Measurements from ENCODE around the gene GGACT.
"Not testable (repeated sequence)": the region's sequence is repeated elsewhere in the genome, so short reads cannot be mapped to it uniquely, and the experiment has no call there.

Gene GGACT

DNA sequence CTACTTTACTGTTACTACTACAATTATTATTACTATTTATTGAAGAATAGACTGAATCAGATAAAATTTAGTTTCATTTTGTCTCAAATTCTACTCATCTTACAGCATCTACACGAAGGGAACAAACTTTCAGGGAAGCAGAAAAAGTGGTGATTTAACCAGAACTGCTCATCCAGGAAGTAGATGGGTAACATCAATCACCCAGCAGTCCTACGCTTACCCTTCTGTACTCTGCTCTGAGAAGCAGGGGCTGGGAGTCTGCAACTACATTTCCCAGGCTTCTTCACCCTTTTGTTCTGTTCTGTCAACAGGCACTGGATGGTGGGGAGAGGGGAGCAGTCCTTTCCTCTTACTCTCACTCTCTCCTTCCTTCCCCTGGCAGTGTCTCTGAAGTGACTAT lies 31.4 kb upstream of the GGACT start:
- POLR2A ChIA-PET, result no interaction called here
- CTCF ChIA-PET, result no interaction called here
- no peak for DNase-seq (ENCODE audit: extremely low spot score)
- TF ChIP-seq CTBP1 (IDR thresholded peaks at IDR 0.05; ENCODE audit: borderline replicate concordance) (no peak), ARNT (IDR thresholded peaks at IDR 0.05) (no peak), NFRKB (IDR thresholded peaks at IDR 0.05) (no peak), FOXA1 (IDR thresholded peaks at IDR 0.05) (no peak), ELF4 (IDR thresholded peaks at IDR 0.05) (no peak), LEF1 (IDR thresholded peaks at IDR 0.05; ENCODE audit: borderline replicate concordance) (no peak), L3MBTL2 (conservative IDR thresholded peaks at IDR 0.05) (no peak), TARDBP (IDR thresholded peaks at IDR 0.05) (no peak), HDGF (IDR thresholded peaks at IDR 0.05; ENCODE audit: borderline replicate concordance) (no peak), SUZ12 (IDR thresholded peaks at IDR 0.05) (no peak), FOXM1 (IDR thresholded peaks at IDR 0.05; ENCODE audit: borderline replicate concordance) (no peak), BHLHE40 (IDR thresholded peaks at IDR 0.05; ENCODE audit: borderline replicate concordance) (no peak), SP1 (IDR thresholded peaks at IDR 0.05) (no peak), FOXK2 (IDR thresholded peaks at IDR 0.05) (no peak), ZNF384 (IDR thresholded peaks at IDR 0.05) (no peak)
- TF ChIP-seq, protein P1, sequence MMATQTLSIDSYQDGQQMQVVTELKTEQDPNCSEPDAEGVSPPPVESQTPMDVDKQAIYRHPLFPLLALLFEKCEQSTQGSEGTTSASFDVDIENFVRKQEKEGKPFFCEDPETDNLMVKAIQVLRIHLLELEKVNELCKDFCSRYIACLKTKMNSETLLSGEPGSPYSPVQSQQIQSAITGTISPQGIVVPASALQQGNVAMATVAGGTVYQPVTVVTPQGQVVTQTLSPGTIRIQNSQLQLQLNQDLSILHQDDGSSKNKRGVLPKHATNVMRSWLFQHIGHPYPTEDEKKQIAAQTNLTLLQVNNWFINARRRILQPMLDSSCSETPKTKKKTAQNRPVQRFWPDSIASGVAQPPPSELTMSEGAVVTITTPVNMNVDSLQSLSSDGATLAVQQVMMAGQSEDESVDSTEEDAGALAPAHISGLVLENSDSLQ (IDR thresholded peaks at IDR 0.05), result no peak

DNA sequence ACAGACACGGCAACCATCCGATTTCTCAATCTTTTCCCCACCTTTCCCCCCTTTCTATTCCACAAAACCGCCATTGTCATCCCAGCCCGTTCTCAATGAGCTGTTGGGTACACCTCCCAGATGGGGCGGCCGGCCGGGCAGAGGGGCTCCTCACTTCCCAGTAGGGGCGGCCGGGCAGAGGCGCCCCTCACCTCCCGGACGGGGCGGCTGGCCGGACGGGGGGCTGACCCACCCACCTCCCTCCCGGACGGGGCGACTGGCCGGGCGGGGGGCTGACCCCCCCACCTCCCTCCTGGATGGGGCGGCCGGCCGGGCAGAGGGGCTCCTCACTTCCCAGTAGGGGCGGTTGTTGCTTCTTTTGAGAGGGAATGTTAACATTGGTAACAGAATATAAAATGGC lies 30.3 kb upstream of the GGACT start:
- CTCF ChIA-PET, result interaction anchor here (0.6 kb wide), 1 partner anchor 46 kb away, joined by 3 read pairs; no protein-coding TSS in a partner anchor

DNA sequence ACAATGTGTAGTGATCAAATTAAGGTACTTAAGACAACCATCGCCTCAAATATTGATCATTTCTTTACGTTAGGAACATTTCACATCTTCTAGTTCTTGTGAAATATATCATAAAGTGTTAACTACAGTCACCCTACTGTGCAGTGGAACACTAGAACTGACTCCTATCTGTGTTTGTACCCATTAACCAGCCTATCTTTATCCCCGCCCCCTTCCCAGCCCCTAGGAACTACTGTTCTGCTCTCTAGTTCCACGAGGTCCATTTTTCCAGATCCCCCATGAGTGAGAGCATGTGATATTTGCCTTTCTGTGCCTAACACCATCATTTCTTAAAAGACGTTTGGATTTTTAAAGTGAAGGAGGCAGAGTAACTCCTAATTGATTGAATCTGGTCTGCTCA lies 24.4 kb upstream of the GGACT start:
- no peak for DNase-seq (ENCODE audit: extremely low spot score)
- TF ChIP-seq LEF1 (IDR thresholded peaks at IDR 0.05; ENCODE audit: borderline replicate concordance) (no peak), FOXM1 (IDR thresholded peaks at IDR 0.05; ENCODE audit: borderline replicate concordance) (no peak), CTBP1 (IDR thresholded peaks at IDR 0.05; ENCODE audit: borderline replicate concordance) (no peak), FOXK2 (IDR thresholded peaks at IDR 0.05) (no peak), ZNF384 (IDR thresholded peaks at IDR 0.05) (no peak), L3MBTL2 (conservative IDR thresholded peaks at IDR 0.05) (no peak), SUZ12 (IDR thresholded peaks at IDR 0.05) (no peak), ARNT (IDR thresholded peaks at IDR 0.05) (no peak), TARDBP (IDR thresholded peaks at IDR 0.05) (no peak), NFRKB (IDR thresholded peaks at IDR 0.05) (no peak), FOXA1 (IDR thresholded peaks at IDR 0.05) (no peak), SP1 (IDR thresholded peaks at IDR 0.05) (no peak), BHLHE40 (IDR thresholded peaks at IDR 0.05; ENCODE audit: borderline replicate concordance) (no peak), ELF4 (IDR thresholded peaks at IDR 0.05) (no peak), HDGF (IDR thresholded peaks at IDR 0.05; ENCODE audit: borderline replicate concordance) (no peak)
- TF ChIP-seq, protein P1 (IDR thresholded peaks at IDR 0.05), result no peak
- ChIA-PET CTCF (no interaction called here), POLR2A (no interaction called here)

More for the DNA sequence above, 30.3 kb upstream of the GGACT start:
- POLR2A ChIA-PET; DNase-seq (ENCODE audit: extremely low spot score): not testable (repeated sequence)

DNA sequence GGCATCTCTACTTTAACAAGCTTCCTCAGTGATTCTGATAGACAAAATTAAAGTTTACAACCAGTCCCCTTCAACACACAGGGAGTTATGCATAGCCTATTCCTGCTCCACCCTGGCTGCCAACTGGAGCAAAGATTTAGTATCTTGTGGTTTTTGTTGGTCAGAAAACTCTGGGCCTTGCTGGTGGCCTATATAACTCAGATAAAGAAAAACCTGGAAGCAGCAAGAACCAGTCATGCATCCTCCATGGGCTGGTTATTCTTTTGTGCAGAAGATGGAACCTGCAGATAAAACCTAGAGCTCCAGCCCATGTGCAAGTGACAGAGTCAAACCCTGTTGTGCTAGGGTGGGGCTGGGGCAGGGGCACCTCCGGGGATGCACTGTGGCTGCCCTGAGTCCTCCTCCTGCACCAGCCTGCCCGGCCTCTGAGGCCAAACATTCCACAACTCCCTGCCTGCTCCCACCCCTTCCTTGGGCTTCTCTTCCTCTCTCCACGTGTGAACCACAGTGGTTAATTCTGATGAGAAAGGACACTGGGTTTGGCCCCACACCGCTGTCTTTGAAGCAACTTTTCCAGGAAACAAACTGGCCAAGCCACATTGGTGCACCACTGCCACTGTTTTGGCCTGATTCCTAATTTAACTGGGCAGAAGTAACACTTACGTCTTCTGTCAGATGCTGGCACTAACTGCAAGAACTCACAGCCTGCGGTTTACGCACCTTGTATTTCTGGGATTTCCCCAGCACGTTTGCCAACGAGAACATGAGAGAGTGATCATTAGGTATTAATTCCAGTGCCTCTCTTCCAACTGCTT lies 23.3 kb upstream of the GGACT start:
- no peak for DNase-seq (ENCODE audit: extremely low spot score)
- ChIA-PET POLR2A (no interaction called here), CTCF (no interaction called here)
- TF ChIP-seq ZNF384 (IDR thresholded peaks at IDR 0.05), result no peak
- no peak for TF ChIP-seq L3MBTL2 (conservative IDR thresholded peaks at IDR 0.05)
- no peak for TF ChIP-seq NFRKB (IDR thresholded peaks at IDR 0.05)
- TF ChIP-seq FOXM1 (IDR thresholded peaks at IDR 0.05; ENCODE audit: borderline replicate concordance), result no peak
- TF ChIP-seq FOXA1 (IDR thresholded peaks at IDR 0.05), result no peak
- no peak for TF ChIP-seq FOXK2 (IDR thresholded peaks at IDR 0.05)

DNA sequence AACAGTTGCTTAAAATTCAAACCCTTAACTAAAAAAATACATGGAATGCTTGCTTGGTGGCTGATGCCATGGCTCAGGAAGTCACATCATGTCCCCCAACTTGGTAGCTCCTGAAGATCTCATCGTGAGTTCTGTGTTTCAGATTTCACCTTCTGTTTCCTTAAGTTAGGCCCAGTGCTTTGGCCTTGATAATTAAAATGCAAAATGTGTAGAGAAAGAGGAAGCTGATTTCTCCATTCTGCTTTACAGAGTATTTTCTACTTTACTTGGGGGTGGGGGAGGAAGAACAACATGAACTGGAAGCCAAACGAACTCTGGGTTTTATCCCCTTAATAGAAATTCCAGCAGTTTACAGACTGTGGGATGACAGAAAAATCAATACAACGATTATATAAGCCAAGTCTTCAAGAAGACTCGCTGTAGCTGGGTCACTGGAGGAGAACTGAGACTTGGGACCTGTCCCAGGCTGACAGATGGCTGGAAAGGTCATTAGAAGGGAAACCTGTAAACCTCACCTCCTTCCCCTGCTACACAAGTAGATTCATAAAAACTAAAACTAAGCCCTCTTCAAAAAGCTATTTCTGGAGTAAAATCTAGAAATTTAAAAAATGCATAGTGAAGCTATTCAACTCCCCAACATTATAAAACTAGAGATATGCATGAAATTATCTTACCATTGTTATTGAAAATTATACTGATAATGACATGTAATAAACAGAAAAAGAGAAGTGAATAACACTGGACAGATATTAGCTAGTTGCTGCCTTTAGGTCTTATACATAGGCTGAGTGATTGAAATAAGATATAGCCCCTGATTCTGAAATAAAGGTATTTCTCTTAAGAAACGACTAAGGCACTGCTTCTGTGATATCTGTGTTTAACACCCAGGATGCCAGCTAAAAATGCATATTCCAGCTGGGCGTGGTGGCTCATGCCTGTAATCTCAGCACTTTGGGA lies 22.1 kb upstream of the GGACT start:
- CTCF ChIA-PET, result no interaction called here
- POLR2A ChIA-PET, result no interaction called here
- no peak for DNase-seq (ENCODE audit: extremely low spot score)
- TF ChIP-seq FOXK2 (IDR thresholded peaks at IDR 0.05), result no peak
- TF ChIP-seq CTBP1 (IDR thresholded peaks at IDR 0.05; ENCODE audit: borderline replicate concordance), result no peak
- TF ChIP-seq ELF4 (IDR thresholded peaks at IDR 0.05), result no peak
- TF ChIP-seq ZNF384 (IDR thresholded peaks at IDR 0.05), result no peak
- TF ChIP-seq BHLHE40 (IDR thresholded peaks at IDR 0.05; ENCODE audit: borderline replicate concordance), result no peak
- TF ChIP-seq NFRKB (IDR thresholded peaks at IDR 0.05), result no peak
- no peak for TF ChIP-seq FOXA1 (IDR thresholded peaks at IDR 0.05)
- TF ChIP-seq L3MBTL2 (conservative IDR thresholded peaks at IDR 0.05), result no peak
- no peak for TF ChIP-seq ARNT (IDR thresholded peaks at IDR 0.05)

DNA sequence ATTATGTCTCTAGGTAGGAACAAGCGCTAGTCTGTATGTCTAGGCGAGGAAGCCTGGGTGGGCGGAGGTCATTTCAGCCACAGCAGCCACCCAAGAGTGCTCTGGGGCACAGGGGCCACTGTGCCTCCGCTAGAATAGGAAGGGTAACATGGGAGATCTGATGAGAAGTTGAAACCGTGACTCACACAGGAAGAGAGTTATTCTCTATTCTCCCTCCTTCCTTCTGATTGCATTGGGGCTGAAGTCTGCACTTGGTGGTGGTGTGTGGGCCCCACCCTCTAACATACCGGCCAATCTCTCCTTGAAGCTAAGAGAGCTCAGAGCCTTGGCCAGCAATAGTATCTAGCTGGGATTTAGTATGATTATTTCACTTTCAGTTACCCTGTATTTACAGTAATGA lies 20.3 kb upstream of the GGACT start:
- DNase-seq (ENCODE audit: extremely low spot score), result no peak
- TF ChIP-seq FOXM1 (IDR thresholded peaks at IDR 0.05; ENCODE audit: borderline replicate concordance), result no peak
- TF ChIP-seq FOXK2 (IDR thresholded peaks at IDR 0.05), result no peak
- TF ChIP-seq HDGF (IDR thresholded peaks at IDR 0.05; ENCODE audit: borderline replicate concordance), result no peak
- no peak for TF ChIP-seq BHLHE40 (IDR thresholded peaks at IDR 0.05; ENCODE audit: borderline replicate concordance)
- TF ChIP-seq LEF1 (IDR thresholded peaks at IDR 0.05; ENCODE audit: borderline replicate concordance), result no peak
- TF ChIP-seq NFRKB (IDR thresholded peaks at IDR 0.05), result no peak
- no peak for TF ChIP-seq ZNF384 (IDR thresholded peaks at IDR 0.05)
- TF ChIP-seq SUZ12 (IDR thresholded peaks at IDR 0.05), result no peak
- TF ChIP-seq ELF4 (IDR thresholded peaks at IDR 0.05), result no peak
- no peak for TF ChIP-seq TARDBP (IDR thresholded peaks at IDR 0.05)
- TF ChIP-seq FOXA1 (IDR thresholded peaks at IDR 0.05), result no peak
- no peak for TF ChIP-seq SP1 (IDR thresholded peaks at IDR 0.05)
- no peak for TF ChIP-seq L3MBTL2 (conservative IDR thresholded peaks at IDR 0.05)
- TF ChIP-seq, protein P1 (IDR thresholded peaks at IDR 0.05), result no peak
- no peak for TF ChIP-seq CTBP1 (IDR thresholded peaks at IDR 0.05; ENCODE audit: borderline replicate concordance)
- TF ChIP-seq ARNT (IDR thresholded peaks at IDR 0.05), result no peak
- ChIA-PET POLR2A (no interaction called here), CTCF (no interaction called here)
